IPS-18c (cell line): ENCODE measurements around the gene CNTN2.

ENCODE experiments used
- H3K4me3 ChIP-seq: 2 replicates; pipeline ENCODE4 v1.7.0; 2013; ENCODE audit warnings: low read depth, mild to moderate bottlenecking, low read length, moderate library complexity; ENCODE audit not compliant: insufficient read depth
- H3K9me3 ChIP-seq: one replicate; pipeline ENCODE4 v1.6.1; 2013; ENCODE audit warnings: mild to moderate bottlenecking, low read length, moderate library complexity; ENCODE audit not compliant: control insufficient read depth, insufficient read depth

CNTN2 gene

DNA sequence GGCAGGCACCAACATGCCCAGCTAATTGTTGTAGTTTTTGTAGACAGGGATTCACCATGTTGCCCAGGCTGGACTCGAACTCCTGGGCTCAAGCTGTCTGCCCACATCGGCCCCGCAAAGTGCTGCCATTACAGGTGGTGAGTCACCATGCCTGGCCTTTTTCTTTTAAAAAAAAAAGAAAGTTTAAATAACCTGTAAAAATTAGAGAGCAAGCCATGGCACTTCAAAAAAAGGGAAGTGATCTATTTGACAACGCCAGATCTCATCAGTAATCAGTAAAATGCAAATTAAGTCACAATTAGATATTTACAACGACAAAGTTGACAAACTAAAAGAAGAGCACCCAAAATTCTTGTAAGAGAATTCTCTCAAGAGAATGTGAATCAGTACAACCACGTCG is 81.7 kb downstream of the CNTN2 start:
- Histone ChIP-seq H3K9me3 (no peaks in the 10 kb centered on the region), H3K4me3 (no peak overlapping the region)

- Histone ChIP-seq H3K9me3 (no peaks in the 10 kb centered on the region), H3K4me3 (no peak overlapping the region)
These were observed 84.6 kb downstream of the CNTN2 start for GRCh38 chr1:205127646-205128045.
